DND-41 (cell line): ENCODE results near the gene WDR49.

Source experiments
- ATAC-seq: fragments of 200-7000 bp; cut with Tn5 transposase; 3 replicates; pipeline ENCODE4 v1.9.1; 2021; ENCODE audit warnings: low read depth; ENCODE audit not compliant: insufficient read depth
- DNase-seq: peaks from one replicate; pipeline ENCODE4 v3.0.0-alpha.2; 2020
- H2AFZ ChIP-seq: 2 replicates; pipeline ENCODE4 v1.6.0; 2012; ENCODE audit warnings: low read depth, low read length
- H3K27ac ChIP-seq: 2 replicates; pipeline ENCODE4 v1.5.1; 2012; ENCODE audit warnings: low read length, inconsistent platforms
- H3K27me3 ChIP-seq: fragments of 200-600 bp; sonication (generic); 2 replicates; pipeline ENCODE4 v1.6.0; 2012; ENCODE audit warnings: low read length, mild to moderate bottlenecking, inconsistent platforms; ENCODE audit not compliant: insufficient read depth, poor library complexity
- H3K36me3 ChIP-seq: 2 replicates; pipeline ENCODE4 v1.5.1; 2012; ENCODE audit warnings: low read length, inconsistent platforms; ENCODE audit not compliant: insufficient read depth
- H3K4me1 ChIP-seq: 2 replicates; pipeline ENCODE4 v1.5.1; 2012; ENCODE audit warnings: mild to moderate bottlenecking, low read length; ENCODE audit not compliant: insufficient read depth
- H3K4me2 ChIP-seq: 2 replicates; pipeline ENCODE4 v1.6.0; 2012; ENCODE audit warnings: mild to moderate bottlenecking, moderate library complexity, low read length, inconsistent platforms; ENCODE audit not compliant: insufficient read depth
- H3K4me3 ChIP-seq, 2 experiments: fragments of 200-600 bp in 1 of 2; shearing (Covaris generic) in 1 of 2; 2 replicates each; pipeline ENCODE4 v1.5.1; 2012 to 2016; ENCODE audit warnings: inconsistent platforms in 2 of 2, low read length in 2 of 2, mild to moderate bottlenecking in 2 of 2, low read depth in 1 of 2, moderate library complexity in 1 of 2
- H3K79me2 ChIP-seq: 2 replicates; pipeline ENCODE4 v1.6.0; 2012; ENCODE audit warnings: low read length, inconsistent platforms; ENCODE audit not compliant: insufficient read depth
- H3K9ac ChIP-seq: 2 replicates; pipeline ENCODE4 v1.6.0; 2012; ENCODE audit warnings: low read depth, mild to moderate bottlenecking, inconsistent platforms, low read length, moderate library complexity
- H3K9me3 ChIP-seq: 2 replicates; pipeline ENCODE4 v1.5.1; 2012; ENCODE audit warnings: low read length, moderate library complexity, mild to moderate bottlenecking, inconsistent platforms; ENCODE audit not compliant: insufficient read depth, severe bottlenecking
- H4K20me1 ChIP-seq: 2 replicates; pipeline ENCODE4 v1.6.0; 2012; ENCODE audit warnings: low read length; ENCODE audit not compliant: insufficient read depth
- EZH2 ChIP-seq: IDR thresholded peaks from 3 replicates; pipeline ENCODE4 v1.6.1; 2012; ENCODE audit warnings: borderline replicate concordance, low read depth, mild to moderate bottlenecking, moderate library complexity, low read length, inconsistent platforms; ENCODE audit not compliant: severe bottlenecking
- TF ChIP-seq, protein P1 (sequence below): IDR thresholded peaks from 2 replicates; pipeline ENCODE4 v1.5.1; 2012; ENCODE audit warnings: borderline replicate concordance, low read length, moderate library complexity, mild to moderate bottlenecking; ENCODE audit not compliant: poor library complexity, severe bottlenecking; ENCODE audit errors: extremely low read depth

The WDR49 gene

DNA sequence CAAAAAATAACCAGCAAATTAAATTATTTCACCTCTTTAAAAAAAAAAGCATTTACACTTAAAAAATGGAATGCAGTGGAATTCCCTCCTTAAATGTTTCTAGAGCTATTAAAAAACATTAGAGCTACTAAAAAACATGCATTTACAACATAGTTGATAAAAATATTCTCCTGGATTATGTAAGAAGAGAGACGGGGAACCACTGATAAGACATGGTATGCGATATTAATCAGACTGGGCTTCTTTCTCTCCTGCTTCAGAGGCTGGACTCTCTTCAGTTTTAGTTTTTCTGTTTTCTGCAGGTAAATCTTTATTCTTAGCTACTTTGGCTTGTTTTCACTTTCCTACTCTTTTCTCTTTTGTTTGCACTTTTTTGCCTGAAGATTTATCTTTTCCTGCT, 40.4 kb upstream of the WDR49 start:
- H2AFZ ChIP-seq, result no peak overlapping the region
- no peaks in the 10 kb centered on the region for H3K27me3 ChIP-seq
- ATAC-seq (no peak), DNase-seq (no peak)
- TF ChIP-seq, protein P1, sequence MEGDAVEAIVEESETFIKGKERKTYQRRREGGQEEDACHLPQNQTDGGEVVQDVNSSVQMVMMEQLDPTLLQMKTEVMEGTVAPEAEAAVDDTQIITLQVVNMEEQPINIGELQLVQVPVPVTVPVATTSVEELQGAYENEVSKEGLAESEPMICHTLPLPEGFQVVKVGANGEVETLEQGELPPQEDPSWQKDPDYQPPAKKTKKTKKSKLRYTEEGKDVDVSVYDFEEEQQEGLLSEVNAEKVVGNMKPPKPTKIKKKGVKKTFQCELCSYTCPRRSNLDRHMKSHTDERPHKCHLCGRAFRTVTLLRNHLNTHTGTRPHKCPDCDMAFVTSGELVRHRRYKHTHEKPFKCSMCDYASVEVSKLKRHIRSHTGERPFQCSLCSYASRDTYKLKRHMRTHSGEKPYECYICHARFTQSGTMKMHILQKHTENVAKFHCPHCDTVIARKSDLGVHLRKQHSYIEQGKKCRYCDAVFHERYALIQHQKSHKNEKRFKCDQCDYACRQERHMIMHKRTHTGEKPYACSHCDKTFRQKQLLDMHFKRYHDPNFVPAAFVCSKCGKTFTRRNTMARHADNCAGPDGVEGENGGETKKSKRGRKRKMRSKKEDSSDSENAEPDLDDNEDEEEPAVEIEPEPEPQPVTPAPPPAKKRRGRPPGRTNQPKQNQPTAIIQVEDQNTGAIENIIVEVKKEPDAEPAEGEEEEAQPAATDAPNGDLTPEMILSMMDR, result no peak
- TF ChIP-seq EZH2, result no peak
- no peak overlapping the region for H3K9ac ChIP-seq
- H3K36me3 ChIP-seq, result peaks cover 35% of the 10 kb centered on the region
- H3K4me1 ChIP-seq, result peaks cover 35% of the 10 kb centered on the region
- no peak overlapping the region for H3K4me2 ChIP-seq
- H3K9me3 ChIP-seq, result no peaks in the 10 kb centered on the region
- H3K4me3 ChIP-seq, result no peak overlapping the region
- no peaks in the 10 kb centered on the region for H4K20me1 ChIP-seq
- H3K79me2 ChIP-seq, result no peaks in the 10 kb centered on the region
- no peak overlapping the region for H3K27ac ChIP-seq

DNA sequence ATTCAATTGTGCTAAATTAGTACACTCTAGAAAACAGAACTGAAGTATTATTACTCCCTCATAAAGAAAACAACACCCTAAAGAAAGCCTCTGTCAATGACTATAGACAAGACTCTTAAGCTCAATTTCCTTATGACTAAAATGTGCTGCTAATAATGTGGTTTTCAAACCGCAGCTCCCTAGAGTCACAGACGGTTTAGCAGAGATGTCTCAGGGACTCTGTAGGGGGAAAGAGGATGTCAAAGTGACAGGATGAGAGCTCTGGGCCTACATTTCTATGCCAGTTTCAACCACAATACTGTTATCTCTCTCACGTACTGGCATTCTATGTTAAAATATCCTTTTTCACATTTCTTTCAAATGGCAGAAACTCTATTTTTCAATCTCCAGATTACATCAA, 37.6 kb upstream of the WDR49 start:
- no peak for TF ChIP-seq EZH2
- TF ChIP-seq, protein P1, result no peak
- no peaks in the 10 kb centered on the region for H4K20me1 ChIP-seq
- ATAC-seq, result peak; percentile 100
- peaks cover 42% of the 10 kb centered on the region for H3K36me3 ChIP-seq
- peak overlapping the region; percentile 69 for H3K27ac ChIP-seq
- H3K9me3 ChIP-seq, result no peaks in the 10 kb centered on the region
- H2AFZ ChIP-seq, result no peak overlapping the region
- H3K4me3 ChIP-seq, result no peak overlapping the region
- no peak overlapping the region for H3K4me2 ChIP-seq
- no peaks in the 10 kb centered on the region for H3K79me2 ChIP-seq
- peak; percentile 71 for DNase-seq
- peak overlapping the region; percentile 19; the same call in 1 of the 2 replicates for H3K9ac ChIP-seq
- no peaks in the 10 kb centered on the region for H3K27me3 ChIP-seq
- peaks cover 35% of the 10 kb centered on the region for H3K4me1 ChIP-seq

DNA sequence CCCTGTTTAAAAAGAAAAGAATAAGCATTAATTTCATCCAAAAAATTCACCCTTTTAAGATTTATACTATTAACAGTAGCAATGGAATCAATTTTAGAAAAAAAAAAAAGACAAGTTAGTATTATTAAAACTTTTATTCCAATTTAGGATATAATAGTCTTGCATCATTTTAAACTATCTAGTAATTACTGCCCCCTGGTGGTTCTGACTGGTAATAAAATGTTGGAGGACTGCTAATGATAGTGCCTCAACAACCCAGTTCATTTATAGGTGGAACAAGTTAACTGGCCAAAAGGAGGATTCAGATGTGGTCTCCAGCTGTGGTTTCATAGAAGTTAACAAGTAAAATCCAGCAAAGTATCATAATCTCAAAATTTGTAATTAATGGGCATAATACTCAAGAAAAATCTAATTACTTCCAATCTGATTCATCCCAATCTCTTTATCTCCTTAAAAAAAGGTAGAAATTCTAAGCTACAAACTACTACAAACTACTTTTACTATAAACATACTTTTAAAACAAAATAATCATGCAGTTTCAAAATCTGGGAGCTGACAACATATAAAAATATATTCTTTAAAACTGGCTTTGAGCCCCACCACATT, 30.7 kb upstream of the WDR49 start:
- Histone ChIP-seq H4K20me1 (no peaks in the 10 kb centered on the region), H3K79me2 (no peaks in the 10 kb centered on the region), H3K4me3 (no peak overlapping the region), H3K27me3 (no peaks in the 10 kb centered on the region), H3K4me1 (no peaks in the 10 kb centered on the region), H3K9ac (no peak overlapping the region), H3K27ac (no peak overlapping the region), H3K9me3 (no peaks in the 10 kb centered on the region), H3K36me3 (peaks cover 46% of the 10 kb centered on the region), H2AFZ (no peak overlapping the region), H3K4me2 (no peak overlapping the region)
- TF ChIP-seq, protein P1, result peak; percentile 71
- no peak for TF ChIP-seq EZH2
- peak; percentile 47 for DNase-seq
- peak; percentile 81 for ATAC-seq
